GM23338 (cell line): ENCODE measurements around the gene MARCHF10. TPM values are rescaled to one million over a fixed set of nuclear protein-coding genes. Genes with fewer than 3 reads are reported as not detected.

Experiments
- ATAC-seq: fragments of 200-7000 bp; cut with Tn5 transposase; 3 replicates; pipeline ENCODE4 v1.9.1; 2020
- DNase-seq: peaks from one replicate; pipeline ENCODE4 v3.0.0-alpha.2; 2015; ENCODE audit warnings: low spot score
- H2AFZ ChIP-seq: fragments of 200-600 bp; sonication (generic); 2 replicates; pipeline ENCODE4 v1.8.0; 2016; ENCODE audit warnings: antibody characterized with exemption, mild to moderate bottlenecking, moderate library complexity
- H3F3A ChIP-seq: fragments of 200-600 bp; sonication (generic); replicated peaks from 2 replicates; pipeline ENCODE4 v1.8.0; 2017; ENCODE audit warnings: antibody characterized with exemption, mixed run types, low read depth
- H3K27ac ChIP-seq: fragments of 200-600 bp; sonication (generic); 2 replicates; pipeline ENCODE4 v1.6.1; 2016; ENCODE audit warnings: low read depth
- H3K27me3 ChIP-seq: fragments of 200-600 bp; sonication (generic); 2 replicates; pipeline ENCODE4 v1.8.0; 2016; ENCODE audit warnings: mild to moderate bottlenecking, mixed run types, moderate library complexity; ENCODE audit not compliant: insufficient read depth
- H3K36me3 ChIP-seq: fragments of 200-600 bp; sonication (generic); 2 replicates; pipeline ENCODE4 v1.8.0; 2016; ENCODE audit warnings: mild to moderate bottlenecking; ENCODE audit not compliant: insufficient read depth
- H3K4me1 ChIP-seq: fragments of 200-600 bp; sonication (generic); 2 replicates; pipeline ENCODE4 v1.8.0; 2016; ENCODE audit warnings: mild to moderate bottlenecking, moderate library complexity; ENCODE audit not compliant: insufficient read depth
- H3K4me2 ChIP-seq: fragments of 200-600 bp; sonication (generic); 2 replicates; pipeline ENCODE4 v1.7.1; 2017; ENCODE audit warnings: mixed run types
- H3K4me3 ChIP-seq: fragments of 200-600 bp; sonication (generic); 2 replicates; pipeline ENCODE4 v1.6.1; 2016; ENCODE audit warnings: mixed run types
- H3K79me2 ChIP-seq: fragments of 200-600 bp; sonication (generic); replicated peaks from 2 replicates; pipeline ENCODE4 v1.8.0; 2017; ENCODE audit warnings: mild to moderate bottlenecking; ENCODE audit not compliant: insufficient read depth
- H3K9me2 ChIP-seq: fragments of 200-600 bp; sonication (generic); 2 replicates; pipeline ENCODE4 v1.8.0; 2017; ENCODE audit not compliant: insufficient read depth
- H4K20me1 ChIP-seq: fragments of 200-600 bp; sonication (generic); replicated peaks from 2 replicates; pipeline ENCODE4 v1.8.0; 2017; ENCODE audit warnings: mild to moderate bottlenecking; ENCODE audit not compliant: insufficient read depth
- H3K27ac Mint-ChIP-seq: 2 replicates; pipeline ENCODE4 v1.8.0; 2020; ENCODE audit warnings: inconsistent platforms, mild to moderate bottlenecking, moderate library complexity, mixed read lengths
- H3K27me3 Mint-ChIP-seq: 3 replicates; pipeline ENCODE4 v1.8.0; 2022; ENCODE audit warnings: low read depth, mild to moderate bottlenecking, moderate library complexity, mixed read lengths, inconsistent platforms; ENCODE audit not compliant: insufficient read depth, poor library complexity
- H3K36me3 Mint-ChIP-seq: 3 replicates; pipeline ENCODE4 v1.8.0; 2021; ENCODE audit warnings: low read depth, mild to moderate bottlenecking, inconsistent platforms, moderate library complexity, mixed read lengths
- H3K4me1 Mint-ChIP-seq: 3 replicates; pipeline ENCODE4 v1.8.0; 2020; ENCODE audit warnings: mild to moderate bottlenecking, inconsistent platforms, mixed read lengths
- H3K4me3 Mint-ChIP-seq: 3 replicates; pipeline ENCODE4 v1.8.0; 2021; ENCODE audit warnings: moderate library complexity, mild to moderate bottlenecking, inconsistent platforms, mixed read lengths
- H3K9me3 Mint-ChIP-seq: 3 replicates; pipeline ENCODE4 v1.8.0; 2020; ENCODE audit warnings: moderate library complexity, mild to moderate bottlenecking, inconsistent platforms, mixed read lengths
- CREB1 ChIP-seq: fragments of 250-450 bp; sonication (Bioruptor Pico); IDR thresholded peaks from 2 replicates; pipeline ENCODE4 v1.5.0; 2020; ENCODE audit warnings: low read depth, mild to moderate bottlenecking, moderate library complexity
- CTCF ChIP-seq, 2 experiments: fragments of 200-600 bp in 1 of 2; sonication (generic) in 1 of 2; conservative IDR thresholded peaks; 2 replicates each; pipeline versions ENCODE4 v1.5.1 to v1.6.1; 2016 to 2017; ENCODE audit warnings: antibody characterized with exemption in 2 of 2, low read depth in 2 of 2, mild to moderate bottlenecking in 2 of 2, moderate library complexity in 1 of 2
- ETS1 ChIP-seq: IDR thresholded peaks from 2 replicates; pipeline ENCODE4 v1.6.1; 2016; ENCODE audit warnings: antibody characterized with exemption
- EZH2 ChIP-seq: fragments of 200-600 bp; sonication (generic); IDR thresholded peaks from one replicate; pipeline ENCODE4 v1.8.0; 2017; ENCODE audit warnings: antibody characterized with exemption, mild to moderate bottlenecking, low read depth; ENCODE audit not compliant: unreplicated experiment
- EZH2phosphoT487 ChIP-seq: fragments of 200-600 bp; sonication (generic); IDR thresholded peaks from one replicate; pipeline ENCODE4 v1.8.1; 2018; ENCODE audit warnings: antibody characterized with exemption; ENCODE audit not compliant: unreplicated experiment
- JUNB ChIP-seq: IDR thresholded peaks from one replicate; pipeline ENCODE4 v1.6.1; 2016; ENCODE audit warnings: antibody characterized with exemption; ENCODE audit not compliant: unreplicated experiment
- NANOG ChIP-seq: IDR thresholded peaks from 2 replicates; pipeline ENCODE4 v1.6.1; 2016; ENCODE audit warnings: antibody characterized with exemption, borderline replicate concordance
- POLR2AphosphoS5 ChIP-seq: IDR thresholded peaks from 2 replicates; pipeline ENCODE4 v1.6.1; 2016; ENCODE audit warnings: antibody characterized with exemption, low read depth
- REST ChIP-seq: IDR thresholded peaks from one replicate; pipeline ENCODE4 v1.6.1; 2018; ENCODE audit warnings: antibody characterized with exemption; ENCODE audit not compliant: unreplicated experiment
- STAT1 ChIP-seq: IDR thresholded peaks from one replicate; pipeline ENCODE4 v1.6.1; 2016; ENCODE audit warnings: antibody characterized with exemption; ENCODE audit not compliant: unreplicated experiment
- ZNF114 ChIP-seq: fragments of 250-450 bp; sonication (Bioruptor Pico); IDR thresholded peaks from 2 replicates; pipeline ENCODE4 v1.5.0; 2020; ENCODE audit warnings: mild to moderate bottlenecking, moderate library complexity
- ZNF331 ChIP-seq: fragments of 250-450 bp; sonication (Bioruptor Pico); IDR thresholded peaks from 2 replicates; pipeline ENCODE4 v1.5.0; 2020; ENCODE audit warnings: low read depth, mild to moderate bottlenecking, moderate library complexity
- ZNF462 ChIP-seq: fragments of 250-450 bp; sonication (Bioruptor Pico); IDR thresholded peaks from 2 replicates; pipeline ENCODE4 v1.5.0; 2020; ENCODE audit warnings: mild to moderate bottlenecking, moderate library complexity
- polyA plus RNA-seq: library from polyadenylated mRNA; unstranded; fragments of >200 nt; fragmentation: Nextera tagmentation; extraction: Ambion mirVana; gene quantifications from 2 replicates; pipeline ENCODE4 v1.2.1, GENCODE V29; 2016
- total RNA-seq: library from RNA; depleted of rRNA; stranded (reverse); fragments of >200 nt; shearing (Covaris generic); gene quantifications from 2 replicates; pipeline ENCODE4 v1.2.3, GENCODE V29; 2014

MARCHF10 gene
- total and polyA plus RNA-seq, 2 experiments from 2014 or later: 0.50 TPM; not detected in 1

GRCh38 chr17:62712171-62712581, 95.9 kb downstream of the MARCHF10 start (continued):
- TF ChIP-seq ZNF331: no peak
- no peak for TF ChIP-seq EZH2phosphoT487

- Histone ChIP-seq H3K36me3 (no peaks in the 10 kb centered on the region), H3K27ac (no peak overlapping the region), H2AFZ (no peak overlapping the region), H4K20me1 (no peaks in the 10 kb centered on the region), H3K79me2 (no peaks in the 10 kb centered on the region), H3K4me2 (no peak overlapping the region), H3K4me1 (peaks cover 24% of the 10 kb centered on the region), H3K4me3 (no peak overlapping the region), H3K9me2 (no peaks in the 10 kb centered on the region), H3K27me3 (peaks cover 6% of the 10 kb centered on the region; the same call in 1 of the 2 replicates), H3F3A (peaks cover 20% of the 10 kb centered on the region)
- ATAC-seq (no peak), DNase-seq (no peak)
- H3K4me1 Mint-ChIP-seq: peaks cover 38% of the 10 kb centered on the region
- no peak overlapping the region for H3K27ac Mint-ChIP-seq
- peaks cover 24% of the 10 kb centered on the region for H3K36me3 Mint-ChIP-seq
- H3K4me3 Mint-ChIP-seq: no peak overlapping the region
- TF ChIP-seq ZNF331 (no peak), ETS1 (no peak), STAT1 (no peak), REST (no peak), EZH2 (no peak), EZH2phosphoT487 (no peak), ZNF114 (CRISPR knock-in tag) (no peak), CREB1 (CRISPR knock-in tag) (no peak), NANOG (no peak), POLR2AphosphoS5 (no peak), JUNB (no peak), CTCF (conservative IDR thresholded peaks at IDR 0.05; ENCODE audit: low read depth in 2 of 2) (no peak), ZNF462 (no peak)
- H3K27me3 Mint-ChIP-seq: peaks cover 26% of the 10 kb centered on the region
- peaks cover 23% of the 10 kb centered on the region for H3K9me3 Mint-ChIP-seq
Measured at GRCh38 chr17:62708587-62708986, 99.5 kb downstream of the MARCHF10 start.
